LNCaP clone FGC (cell line): ENCODE measurements around the gene GRAMD1B.
"Not testable (repeated sequence)": the region's sequence is repeated elsewhere in the genome, so short reads cannot be mapped to it uniquely, and the experiment has no call there.

Source experiments
- DNase-seq: peaks from one replicate; pipeline ENCODE4 v3.0.0-alpha.2; 2011; ENCODE audit warnings: low read depth
- H3K4me3 ChIP-seq: 2 replicates; pipeline ENCODE4 v1.5.1; 2011; ENCODE audit warnings: mild to moderate bottlenecking, low read depth, low read length, control low read depth
- CTCF ChIP-seq: IDR thresholded peaks from 2 replicates; pipeline ENCODE4 v1.5.1; 2012; ENCODE audit warnings: mild to moderate bottlenecking; ENCODE audit not compliant: control insufficient read depth, insufficient read depth; ENCODE audit errors: extremely low read depth

Gene GRAMD1B

GRCh38 chr11:123518496-123519054 lies 88.5 kb downstream of the GRAMD1B start:
- no peak for TF ChIP-seq CTCF
- DNase-seq = no peak
- H3K4me3 ChIP-seq = no peak overlapping the region

DNA sequence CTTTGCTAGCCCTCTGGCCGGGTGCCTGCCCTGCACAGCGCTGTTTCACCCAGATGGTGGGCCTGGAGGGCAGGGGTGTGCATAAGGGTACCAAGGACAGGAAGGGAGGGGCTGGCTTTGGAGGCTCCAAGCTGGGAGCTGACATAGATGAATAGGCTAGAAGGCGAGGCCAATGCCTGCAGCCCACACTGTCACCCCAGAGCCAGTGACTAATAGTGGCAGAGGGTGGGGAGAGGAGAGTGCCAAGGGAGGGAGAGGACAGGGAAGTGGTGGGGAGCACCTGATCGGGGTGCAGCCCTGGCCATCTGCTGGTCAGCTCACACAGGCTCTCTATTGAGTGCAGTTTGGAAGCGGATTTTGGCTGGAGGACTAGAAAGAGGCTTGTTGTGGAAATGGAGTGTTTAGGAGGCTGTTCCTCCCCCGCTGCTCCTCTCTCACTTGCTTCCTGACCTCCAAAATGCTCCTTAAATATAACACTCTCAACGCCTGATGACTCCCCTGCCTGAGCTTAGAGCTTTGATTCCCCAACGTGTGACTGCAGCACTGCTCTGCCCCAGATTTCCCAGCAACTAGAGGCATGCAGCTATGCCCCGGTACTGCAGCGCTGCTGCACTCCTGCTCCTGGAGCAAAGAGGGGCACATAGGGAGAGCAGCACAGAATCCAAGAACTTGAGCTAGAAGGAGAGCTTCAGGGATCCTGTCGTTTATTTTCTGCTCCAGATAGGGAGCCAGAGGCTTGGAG lies 89.2 kb downstream of the GRAMD1B start:
- TF ChIP-seq CTCF = no peak
- no peak overlapping the region for H3K4me3 ChIP-seq
- DNase-seq = no peak

DNA sequence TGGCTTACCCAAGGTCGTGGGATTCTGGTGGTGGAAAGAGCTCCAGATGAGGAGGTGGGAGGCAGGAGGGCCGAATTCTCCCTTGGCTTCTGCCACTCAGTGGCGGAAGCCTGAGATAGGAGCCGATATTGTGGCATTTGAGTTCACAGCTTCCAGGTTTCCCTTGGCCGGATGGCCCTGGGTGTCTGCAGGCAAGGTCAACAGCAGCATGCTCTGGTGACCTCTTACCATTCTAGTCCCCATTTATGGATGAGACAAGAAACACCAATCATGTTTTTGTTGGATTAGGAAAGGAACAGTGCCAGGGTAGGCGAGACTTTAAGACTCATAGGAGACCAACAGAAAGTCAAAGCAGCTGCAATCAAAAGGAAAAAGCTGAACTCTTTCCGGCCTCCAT lies 89.7 kb downstream of the GRAMD1B start:
- H3K4me3 ChIP-seq = no peak overlapping the region
- no peak for TF ChIP-seq CTCF
- no peak for DNase-seq

GRCh38 chr11:123520476-123520875 lies 90.4 kb downstream of the GRAMD1B start:
- H3K4me3 ChIP-seq, DNase-seq: not testable (repeated sequence)

- DNase-seq = no peak
- TF ChIP-seq CTCF = no peak
- H3K4me3 ChIP-seq = no peak overlapping the region
Observed at GRCh38 chr11:123521001-123521400, 90.9 kb downstream of the GRAMD1B start.

DNA sequence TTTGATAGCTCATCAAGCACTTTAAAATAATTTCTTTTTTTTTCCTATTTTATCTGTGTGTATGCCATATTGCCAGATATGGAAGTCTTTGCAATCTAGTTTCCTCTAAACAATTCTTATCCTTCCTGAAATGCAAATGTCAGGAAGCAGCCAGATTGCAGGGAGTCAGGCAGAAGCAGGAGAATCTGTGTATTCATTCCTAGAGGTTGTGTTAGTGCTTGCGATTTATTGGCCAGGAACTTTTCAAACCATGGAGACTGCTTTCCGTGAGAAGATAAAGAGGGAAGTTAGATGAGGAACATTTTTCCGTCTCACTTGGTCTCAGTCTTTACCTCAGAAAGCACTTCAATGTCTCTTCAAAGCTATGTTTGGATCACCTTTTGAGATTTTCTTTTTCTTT lies 91.9 kb downstream of the GRAMD1B start:
- no peak overlapping the region for H3K4me3 ChIP-seq
- TF ChIP-seq CTCF = no peak
- DNase-seq = no peak

DNA sequence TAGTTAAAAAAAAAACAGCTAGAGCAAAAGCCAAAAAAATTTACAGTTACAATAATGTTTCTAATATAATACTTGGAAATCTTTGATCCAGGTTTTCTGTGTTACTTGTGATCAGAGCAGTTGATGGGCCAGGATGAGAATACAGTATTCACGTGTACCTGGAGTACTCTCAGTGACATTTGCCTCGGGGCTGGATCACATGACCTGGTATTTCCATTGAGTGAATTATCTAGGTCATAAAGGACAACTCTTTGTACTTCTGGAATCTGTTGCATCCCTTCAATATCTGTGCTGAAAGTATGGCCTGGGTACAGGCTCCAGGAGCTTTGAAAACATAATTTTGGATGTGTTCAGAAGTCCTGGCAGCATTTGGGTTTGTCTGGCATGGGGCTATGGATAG lies 93.5 kb downstream of the GRAMD1B start:
- no peak overlapping the region for H3K4me3 ChIP-seq
- TF ChIP-seq CTCF = no peak
- no peak for DNase-seq
